Upper lobe of left lung (tissue), 4 donors: Measurements from ENCODE around the gene IFITM10.

Experiments used
- EP300 ChIP-seq, 4 donors: sonication (generic); formaldehyde crosslinking; IDR thresholded peaks; one replicate each; pipeline ENCODE4 v1.5.1; 2017; ENCODE audit warnings: antibody characterized with exemption in 4 of 4, control low read depth in 2 of 4
- POLR2A ChIP-seq, 4 donors: fragments of 450-650 bp; IDR thresholded peaks; one replicate each; pipeline ENCODE4 v1.5.1; 2016 to 2017; ENCODE audit warnings: antibody characterized with exemption in 4 of 4, mild to moderate bottlenecking in 2 of 4

- TF ChIP-seq POLR2A (IDR thresholded peaks at IDR 0.05) (no peak), EP300 (IDR thresholded peaks at IDR 0.05) (no peak)
These were observed 3.5 kb upstream of the IFITM10 start for GRCh38 chr11:1753929-1754305.
